Caco-2 (cell line): ENCODE data around the gene SH3TC2. TPM values are rescaled to one million over a fixed set of nuclear protein-coding genes. Genes with fewer than 3 reads are reported as not detected.

Experiments
- BruUV-seq: library from RNA; stranded (reverse); fragments of 400-500 nt; replicated peaks from 2 replicates; lab custom pipeline; 2021; lab: Mats Ljungman, UMichigan
- CTCF ChIA-PET: fragments of 300-600 bp; sonication (Branson Sonifier 250); formaldehyde crosslinking; loops from one replicate; lab custom pipeline; 2022; ENCODE audit warnings: antibody characterized with exemption; lab: Charles Lee
- POLR2A ChIA-PET: fragments of 300-600 bp; sonication (Branson Sonifier 250); formaldehyde crosslinking; loops from one replicate; lab custom pipeline; 2022; ENCODE audit warnings: antibody characterized with exemption; lab: Charles Lee
- DNase-seq, 2 experiments: peaks; one replicate each; pipeline versions ENCODE4 v3.0.0 to v3.0.0-alpha.2; 2020 to 2022
- H3K27me3 ChIP-seq: replicated peaks from 2 replicates; pipeline ENCODE4 v1.6.0; 2011; ENCODE audit warnings: low read length; ENCODE audit not compliant: control insufficient read depth, insufficient read depth
- H3K36me3 ChIP-seq: 2 replicates; pipeline ENCODE4 v1.5.1; 2011; ENCODE audit warnings: low read length; ENCODE audit not compliant: control insufficient read depth, insufficient read depth
- H3K4me1 ChIP-seq: fragments of 250-450 bp; sonication (Bioruptor Pico); 2 replicates; pipeline ENCODE4 v1.5.1; 2020; ENCODE audit warnings: mild to moderate bottlenecking
- H3K4me3 ChIP-seq: 2 replicates; pipeline ENCODE4 v1.5.1; 2011; ENCODE audit warnings: low read depth, mild to moderate bottlenecking, control low read depth, low read length
- H3K9me3 ChIP-seq: fragments of 250-450 bp; sonication (Bioruptor Pico); 2 replicates; pipeline ENCODE4 v1.5.1; 2020; ENCODE audit warnings: mild to moderate bottlenecking, moderate library complexity
- H3K27ac Mint-ChIP-seq: one replicate; pipeline ENCODE4 v1.8.0; 2022; ENCODE audit warnings: mixed read lengths; ENCODE audit not compliant: unreplicated experiment
- H3K27me3 Mint-ChIP-seq: one replicate; pipeline ENCODE4 v1.8.0; 2022; ENCODE audit warnings: mixed read lengths; ENCODE audit not compliant: insufficient read depth, unreplicated experiment
- H3K36me3 Mint-ChIP-seq: one replicate; pipeline ENCODE4 v1.8.0; 2022; ENCODE audit warnings: mild to moderate bottlenecking, mixed read lengths; ENCODE audit not compliant: insufficient read depth, unreplicated experiment
- H3K4me1 Mint-ChIP-seq: one replicate; pipeline ENCODE4 v1.8.0; 2022; ENCODE audit warnings: low read depth, mixed read lengths; ENCODE audit not compliant: unreplicated experiment
- H3K4me3 Mint-ChIP-seq: one replicate; pipeline ENCODE4 v1.8.0; 2022; ENCODE audit warnings: mild to moderate bottlenecking, moderate library complexity, mixed read lengths; ENCODE audit not compliant: unreplicated experiment
- H3K9me3 Mint-ChIP-seq: one replicate; pipeline ENCODE4 v1.8.0; 2022; ENCODE audit warnings: mixed read lengths; ENCODE audit not compliant: unreplicated experiment
- CTCF ChIP-seq, 2 experiments: fragments of 200-600 bp in 1 of 2; IDR thresholded peaks; 1 replicate in 1 of 2; 2 replicates in 1 of 2; pipeline versions ENCODE4 v1.5.1 to v1.8.0; 2011 to 2022; ENCODE audit warnings: antibody characterized with exemption in 1 of 2, control low read depth in 1 of 2, inconsistent platforms in 1 of 2, low read depth in 1 of 2, low read length in 1 of 2, mild to moderate bottlenecking in 1 of 2, moderate library complexity in 1 of 2; ENCODE audit not compliant: insufficient read depth in 1 of 2, severe bottlenecking in 1 of 2, unreplicated experiment in 1 of 2
- intact Hi-C: fragments of 100-400 bp; cut with micrococcal nuclease; formaldehyde crosslinking; loops from one replicate; pipeline ENCODE4 v1.10.0; 2022; ENCODE audit not compliant: unreplicated experiment
- total RNA-seq: library from RNA; stranded (reverse); gene quantifications from 2 replicates; pipeline ENCODE4 v1.2.3, GENCODE V29; 2022

Gene SH3TC2
- total RNA-seq, 1 experiment from 2014 or later: 5.8 TPM

- H3K36me3 Mint-ChIP-seq: no peaks in the 10 kb centered on the region
- intact Hi-C loops: no loop called here
- H3K9me3 Mint-ChIP-seq: no peaks in the 10 kb centered on the region
- no peaks in the 10 kb centered on the region for H3K4me1 ChIP-seq
- H3K27me3 Mint-ChIP-seq: peaks cover 6% of the 10 kb centered on the region
- POLR2A ChIA-PET: no interaction called here
- no peaks in the 10 kb centered on the region for H3K27me3 ChIP-seq
- DNase-seq: no peak
- H3K36me3 ChIP-seq: no peaks in the 10 kb centered on the region
- no peak overlapping the region for H3K4me3 Mint-ChIP-seq
- no peak overlapping the region for H3K4me3 ChIP-seq
- no peak overlapping the region for H3K27ac Mint-ChIP-seq
- no peak for TF ChIP-seq CTCF (IDR thresholded peaks at IDR 0.05; ENCODE audit: insufficient read depth in 1 of 2, low read depth in 1 of 2, low read length in 1 of 2, severe bottlenecking in 1 of 2, unreplicated experiment in 1 of 2)
- H3K4me1 Mint-ChIP-seq: no peaks in the 10 kb centered on the region
- H3K9me3 ChIP-seq: no peaks in the 10 kb centered on the region
- no TSS peak for BruUV-seq
- CTCF ChIA-PET: interaction anchor here (0.8 to 0.9 kb wide), 2 partner anchors 162 to 233 kb away, joined by 4 to 6 read pairs; no protein-coding TSS in a partner anchor
These were observed 99.2 kb downstream of the SH3TC2 start for GRCh38 chr5:148963664-148964063.

- Mint-ChIP-seq H3K4me1 (no peaks in the 10 kb centered on the region), H3K9me3 (no peaks in the 10 kb centered on the region), H3K27me3 (peaks cover 10% of the 10 kb centered on the region), H3K4me3 (no peak overlapping the region), H3K36me3 (no peaks in the 10 kb centered on the region), H3K27ac (no peak overlapping the region)
- no peaks in the 10 kb centered on the region for H3K36me3 ChIP-seq
- no peak for TF ChIP-seq CTCF (IDR thresholded peaks at IDR 0.05; ENCODE audit: insufficient read depth in 1 of 2, low read depth in 1 of 2, low read length in 1 of 2, severe bottlenecking in 1 of 2, unreplicated experiment in 1 of 2)
- intact Hi-C loops: no loop called here
- no peak overlapping the region for H3K4me3 ChIP-seq
- ChIA-PET POLR2A (no interaction called here), CTCF (interaction anchor here (0.6 to 0.9 kb wide), 3 partner anchors 103 to 232 kb away, joined by 3 to 6 read pairs (median 4); no protein-coding TSS in a partner anchor)
- H3K27me3 ChIP-seq: no peaks in the 10 kb centered on the region
- H3K9me3 ChIP-seq: no peaks in the 10 kb centered on the region
- H3K4me1 ChIP-seq: no peaks in the 10 kb centered on the region
- no TSS peak for BruUV-seq
- no peak for DNase-seq
These were observed 100.0 kb downstream of the SH3TC2 start for GRCh38 chr5:148962761-148963324.

DNA sequence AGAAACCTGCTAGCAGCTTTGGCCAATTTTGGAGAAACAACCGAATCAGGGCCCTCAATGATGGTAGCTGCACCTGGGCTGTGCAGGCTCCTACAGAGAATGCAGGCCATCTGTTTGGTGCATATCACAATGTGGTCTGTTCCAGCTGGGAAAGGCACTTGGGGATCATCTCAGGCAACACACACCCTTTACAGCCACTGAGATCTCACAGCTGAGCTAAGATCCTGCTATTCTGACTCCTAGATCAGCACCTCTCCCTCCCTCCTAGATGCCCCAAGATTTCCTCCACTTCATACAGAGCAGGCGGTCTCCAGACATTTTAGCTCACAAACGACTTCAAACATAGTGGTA is 100.7 kb downstream of the SH3TC2 start:
- H3K27me3 Mint-ChIP-seq: peaks cover 10% of the 10 kb centered on the region
- ChIA-PET POLR2A (no interaction called here), CTCF (interaction anchor here (0.6 kb wide), 1 partner anchor 102 kb away, joined by 3 read pairs; no protein-coding TSS in a partner anchor)
- H3K9me3 Mint-ChIP-seq: no peaks in the 10 kb centered on the region
- DNase-seq: no peak
- no peaks in the 10 kb centered on the region for H3K4me1 Mint-ChIP-seq
- H3K36me3 ChIP-seq: no peaks in the 10 kb centered on the region
- no TSS peak for BruUV-seq
- no peaks in the 10 kb centered on the region for H3K36me3 Mint-ChIP-seq
- H3K9me3 ChIP-seq: no peaks in the 10 kb centered on the region
- H3K4me1 ChIP-seq: no peaks in the 10 kb centered on the region
- intact Hi-C loops: no loop called here
- TF ChIP-seq CTCF (IDR thresholded peaks at IDR 0.05; ENCODE audit: insufficient read depth in 1 of 2, low read depth in 1 of 2, low read length in 1 of 2, severe bottlenecking in 1 of 2, unreplicated experiment in 1 of 2): no peak
- H3K27me3 ChIP-seq: no peaks in the 10 kb centered on the region
- no peak overlapping the region for H3K27ac Mint-ChIP-seq
- no peak overlapping the region for H3K4me3 Mint-ChIP-seq
- H3K4me3 ChIP-seq: no peak overlapping the region
